Prostate gland (tissue), 2 donors: ENCODE results near the gene ATP6V0A4. TPM values are rescaled to one million over a fixed set of nuclear protein-coding genes. Genes with fewer than 3 reads are reported as not detected.
"Not testable (repeated sequence)": the region's sequence is repeated elsewhere in the genome, so short reads cannot be mapped to it uniquely, and the experiment has no call there.

Experiments
- DNase-seq: peaks from one replicate; pipeline ENCODE4 v3.0.0-alpha.2; 2019; ENCODE audit warnings: low spot score
- H3K27ac ChIP-seq, 2 donors: fragments of 200-600 bp; sonication (generic); 2 replicates each; pipeline ENCODE4 v1.5.1; 2017 to 2019
- H3K27me3 ChIP-seq: fragments of 200-600 bp; sonication (generic); replicated peaks from 2 replicates; pipeline ENCODE4 v1.5.1; 2019; ENCODE audit not compliant: insufficient read depth
- H3K36me3 ChIP-seq, 2 donors: fragments of 200-600 bp; sonication (generic); 1 replicate in 1 of 2; 2 replicates in 1 of 2; pipeline versions ENCODE4 v1.5.1 to v1.8.1; 2017 to 2019
- H3K4me1 ChIP-seq: fragments of 200-600 bp; sonication (generic); replicated peaks from 2 replicates; pipeline ENCODE4 v1.5.1; 2019
- H3K4me3 ChIP-seq, 2 donors: fragments of 200-600 bp; sonication (generic); 2 replicates each; pipeline ENCODE4 v1.5.1; 2017 to 2019
- H3K9me3 ChIP-seq: fragments of 200-600 bp; sonication (generic); 2 replicates; pipeline ENCODE4 v1.5.1; 2017
- CTCF ChIP-seq, 4 experiments: fragments of 200-600 bp in 2 of 4; fragments of 450-650 bp in 2 of 4; sonication (generic) in 2 of 4; IDR thresholded peaks; 1 replicate in 3 of 4; 2 replicates in 1 of 4; pipeline ENCODE4 v1.5.1; 2016 to 2019; ENCODE audit warnings: antibody characterized with exemption in 4 of 4, mild to moderate bottlenecking in 2 of 4, moderate library complexity in 2 of 4
- POLR2A ChIP-seq: fragments of 450-650 bp; IDR thresholded peaks from one replicate; pipeline ENCODE4 v1.6.1; 2016; ENCODE audit warnings: antibody characterized with exemption, mild to moderate bottlenecking
- POLR2AphosphoS5 ChIP-seq: sonication (generic); formaldehyde crosslinking; IDR thresholded peaks from one replicate; pipeline ENCODE4 v1.6.1; 2017; ENCODE audit warnings: antibody characterized with exemption
- WGBS: methylation state at CpG from one replicate; pipeline ENCODE4 v1.1.5; 2018; 5-methylcytosine and 5-hydroxymethylcytosine counted together
- intact Hi-C: fragments of 100-400 bp; cut with DNase I; formaldehyde crosslinking; loops from one replicate; pipeline ENCODE4 v1.14.2; 2022
- total RNA-seq, 2 donors: library from RNA; depleted of rRNA; stranded (reverse); fragments of >200 nt; gene quantifications; one replicate each; pipeline ENCODE4 v1.1.0, GENCODE V29; 2016

ATP6V0A4 gene
- total RNA-seq, 2 donors from 2014 or later: 0.62 to 1.2 TPM

GRCh38 chr7:138700857-138701536 is 97.0 kb downstream of the ATP6V0A4 start, which contains the start of gene SVOPL:
TSS of gene SVOPL (minus strand) at chr7:138701362. CDS start at chr7:138679045, 22,317 bp downstream.
- Histone ChIP-seq H3K36me3 (no peaks in the 10 kb centered on the region), H3K9me3 (no peaks in the 10 kb centered on the region), H3K4me3 (no peak within 1 kb of the TSS), H3K27ac (no peak within 1 kb of the TSS), H3K27me3 (no peaks in the 10 kb centered on the region), H3K4me1 (no peaks in the 10 kb centered on the region)
- WGBS: 61% methylated on average over 7 of the region's 7 CpGs
- intact Hi-C loops: no loop called here
- no peak for TF ChIP-seq POLR2A
- no peak for TF ChIP-seq POLR2AphosphoS5
- TF ChIP-seq CTCF (IDR thresholded peaks at IDR 0.05): no peak
- DNase-seq: no peak

GRCh38 chr7:138699661-138700060 is 98.3 kb downstream of the ATP6V0A4 start:
- Histone ChIP-seq H3K4me1 (no peaks in the 10 kb centered on the region), H3K27ac (no peak overlapping the region), H3K9me3 (no peaks in the 10 kb centered on the region), H3K36me3 (no peaks in the 10 kb centered on the region), H3K4me3 (no peak overlapping the region), H3K27me3 (no peaks in the 10 kb centered on the region)
- WGBS: 52% methylated on average over 9 of the region's 9 CpGs
- DNase-seq: no peak
- intact Hi-C loops: no loop called here
- TF ChIP-seq CTCF (IDR thresholded peaks at IDR 0.05) (no peak), POLR2A (no peak), POLR2AphosphoS5 (no peak)

- intact Hi-C loops: no loop called here
- Histone ChIP-seq H3K27me3 (no peaks in the 10 kb centered on the region), H3K9me3 (no peaks in the 10 kb centered on the region), H3K36me3 (no peaks in the 10 kb centered on the region), H3K4me1 (no peaks in the 10 kb centered on the region), H3K4me3 (no peak overlapping the region), H3K27ac (no peak overlapping the region)
- TF ChIP-seq POLR2AphosphoS5: no peak
- no peak for TF ChIP-seq CTCF (IDR thresholded peaks at IDR 0.05)
- TF ChIP-seq POLR2A: no peak
- WGBS: 96% methylated on average over 7 of the region's 7 CpGs
- no peak for DNase-seq
Observed at GRCh38 chr7:138698281-138698680, 99.7 kb downstream of the ATP6V0A4 start.

GRCh38 chr7:138697535-138698182 is 100.3 kb downstream of the ATP6V0A4 start:
- Histone ChIP-seq H3K36me3 (no peaks in the 10 kb centered on the region), H3K9me3 (no peaks in the 10 kb centered on the region), H3K4me3 (no peak overlapping the region), H3K27ac (no peak overlapping the region), H3K27me3 (no peaks in the 10 kb centered on the region), H3K4me1 (no peaks in the 10 kb centered on the region)
- DNase-seq: no peak
- intact Hi-C loops: no loop called here
- 72% methylated on average over 2 of the region's 2 CpGs for WGBS
- no peak for TF ChIP-seq POLR2A
- no peak for TF ChIP-seq CTCF (IDR thresholded peaks at IDR 0.05)
- TF ChIP-seq POLR2AphosphoS5: no peak

- H3K27me3 ChIP-seq, H3K4me3 ChIP-seq, DNase-seq, H3K36me3 ChIP-seq, H3K9me3 ChIP-seq, H3K27ac ChIP-seq, intact Hi-C loops, H3K4me1 ChIP-seq: not testable (repeated sequence)
- WGBS: 96% methylated on average over 9 of the region's 9 CpGs
Observed at GRCh38 chr7:138695776-138696175, 102.2 kb downstream of the ATP6V0A4 start.
